GM21723 (cell line): ENCODE data around the gene NFE2L3.
"Not testable (repeated sequence)": the region's sequence is repeated elsewhere in the genome, so short reads cannot be mapped to it uniquely, and the experiment has no call there.

ENCODE experiments used
- ATAC-seq: cut with Tn5 transposase; IDR thresholded peaks from one replicate; pipeline ENCODE4 v1.9.1; 2021; ENCODE audit warnings: mild to moderate bottlenecking, moderate library complexity; ENCODE audit not compliant: unreplicated experiment

NFE2L3 gene

DNA sequence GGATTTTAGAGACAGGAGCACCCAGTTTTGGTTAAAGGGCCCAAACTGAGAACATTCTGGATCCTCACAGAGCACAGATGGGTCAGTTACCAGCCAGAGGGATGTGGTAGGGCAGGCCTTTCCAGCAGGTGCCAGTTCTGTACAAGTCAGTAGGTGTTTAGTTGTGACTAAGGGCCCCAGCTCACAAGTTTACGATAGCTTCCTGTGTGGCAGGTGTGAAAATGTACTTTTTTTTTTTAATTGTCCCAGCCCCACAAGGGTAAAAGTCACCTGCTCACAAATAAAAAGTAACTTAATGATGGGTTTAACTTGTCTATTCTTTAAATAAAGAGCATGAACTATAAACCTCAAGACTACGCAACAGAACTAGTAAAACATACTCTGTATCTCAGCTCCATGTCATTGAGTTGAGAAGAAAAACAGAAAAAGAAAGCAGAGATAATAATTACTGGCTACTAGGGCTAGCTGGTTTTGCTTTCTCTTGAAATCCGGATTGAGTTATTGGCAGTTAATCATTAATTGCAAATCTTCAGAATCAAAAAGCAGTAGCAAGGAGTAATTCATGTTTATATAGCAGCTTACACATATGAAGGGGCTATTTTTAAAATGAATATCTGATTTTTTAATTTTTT lies 15.4 kb downstream of the NFE2L3 start:
- ATAC-seq, result peak; percentile 71

GRCh38 chr7:26168458-26169023 lies 16.5 kb downstream of the NFE2L3 start:
- ATAC-seq, result no peak

DNA sequence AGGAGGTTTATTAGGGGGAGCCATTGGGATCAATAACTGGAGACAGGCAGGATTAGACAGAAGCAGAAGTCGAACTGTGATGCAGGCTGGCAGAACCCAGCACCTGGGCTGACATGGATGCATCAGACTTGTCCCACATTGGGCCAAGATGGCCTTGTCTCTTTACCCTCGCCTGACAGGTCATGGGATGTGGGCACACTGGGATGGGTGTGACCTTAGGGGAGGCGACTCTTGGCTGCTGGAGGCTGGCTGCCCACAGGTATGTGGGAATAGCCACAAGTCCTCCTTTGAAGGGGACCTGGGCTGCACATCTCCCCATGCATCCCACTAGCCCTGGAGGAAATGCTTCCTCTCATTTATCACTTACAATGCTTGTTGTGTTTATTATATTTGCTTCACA lies 17.3 kb downstream of the NFE2L3 start:
- ATAC-seq, result no peak

DNA sequence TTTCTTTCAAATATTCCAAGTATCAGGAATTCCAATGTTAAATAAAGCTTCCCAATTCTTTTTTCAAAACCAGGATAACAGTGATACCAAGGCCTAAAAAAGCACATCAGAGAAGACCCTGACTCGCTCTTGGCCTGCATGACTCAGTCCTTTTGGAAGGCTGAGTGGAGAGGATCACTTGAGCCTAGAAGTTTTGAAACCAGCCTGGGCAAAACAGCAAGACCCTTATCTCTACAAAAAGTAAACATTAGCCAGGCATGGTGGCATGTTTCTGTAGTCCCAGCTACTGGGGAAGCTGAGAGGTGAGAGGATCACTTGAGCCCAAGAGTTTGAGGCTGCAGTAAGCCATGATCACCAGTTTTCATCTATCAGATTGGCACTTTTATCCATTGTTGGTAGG lies 18.7 kb downstream of the NFE2L3 start:
- no peak for ATAC-seq

DNA sequence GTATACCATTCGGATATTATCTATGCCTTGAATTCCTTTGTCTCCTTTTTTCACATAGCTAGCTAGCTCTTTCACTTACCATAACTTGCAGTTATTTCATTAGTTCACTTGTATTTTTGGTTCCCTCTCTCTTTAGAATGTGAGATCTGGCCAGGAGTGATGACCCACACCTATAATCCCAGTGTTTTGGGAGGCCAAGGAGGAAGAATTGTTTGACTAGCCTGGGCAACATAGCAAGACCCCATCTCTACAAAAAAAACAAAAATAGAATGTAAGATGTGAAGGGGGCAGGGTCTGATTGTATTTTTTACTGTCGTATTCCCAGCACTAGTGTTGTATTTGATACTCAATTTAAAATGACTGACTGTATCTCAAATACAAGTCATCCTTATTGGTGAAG lies 19.6 kb downstream of the NFE2L3 start:
- ATAC-seq, result no peak

DNA sequence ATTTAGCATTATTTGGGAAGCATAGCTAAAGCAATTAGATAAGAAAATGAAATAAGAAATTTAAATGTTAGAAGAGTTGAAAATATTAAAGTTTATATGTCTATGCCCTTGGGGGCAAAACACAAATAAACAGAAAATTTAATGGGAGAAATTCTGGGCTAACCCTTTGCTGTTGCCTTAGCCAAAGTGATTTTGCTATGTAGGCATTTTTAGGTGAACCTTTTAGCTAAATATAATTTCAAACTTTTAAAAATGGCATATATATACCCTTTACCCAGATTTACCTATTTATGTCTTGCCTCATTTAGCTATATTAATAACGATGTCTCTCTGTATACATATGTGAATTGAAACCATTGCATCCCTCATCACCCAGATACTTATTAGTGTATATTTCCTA lies 20.1 kb downstream of the NFE2L3 start:
- ATAC-seq, result no peak

GRCh38 chr7:26175903-26176302 lies 23.9 kb downstream of the NFE2L3 start:
- ATAC-seq, result not testable (repeated sequence)

GRCh38 chr7:26176696-26177095 lies 24.7 kb downstream of the NFE2L3 start:
- ATAC-seq, result not testable (repeated sequence)

GRCh38 chr7:26177269-26177668 lies 25.3 kb downstream of the NFE2L3 start:
- ATAC-seq, result not testable (repeated sequence)

DNA sequence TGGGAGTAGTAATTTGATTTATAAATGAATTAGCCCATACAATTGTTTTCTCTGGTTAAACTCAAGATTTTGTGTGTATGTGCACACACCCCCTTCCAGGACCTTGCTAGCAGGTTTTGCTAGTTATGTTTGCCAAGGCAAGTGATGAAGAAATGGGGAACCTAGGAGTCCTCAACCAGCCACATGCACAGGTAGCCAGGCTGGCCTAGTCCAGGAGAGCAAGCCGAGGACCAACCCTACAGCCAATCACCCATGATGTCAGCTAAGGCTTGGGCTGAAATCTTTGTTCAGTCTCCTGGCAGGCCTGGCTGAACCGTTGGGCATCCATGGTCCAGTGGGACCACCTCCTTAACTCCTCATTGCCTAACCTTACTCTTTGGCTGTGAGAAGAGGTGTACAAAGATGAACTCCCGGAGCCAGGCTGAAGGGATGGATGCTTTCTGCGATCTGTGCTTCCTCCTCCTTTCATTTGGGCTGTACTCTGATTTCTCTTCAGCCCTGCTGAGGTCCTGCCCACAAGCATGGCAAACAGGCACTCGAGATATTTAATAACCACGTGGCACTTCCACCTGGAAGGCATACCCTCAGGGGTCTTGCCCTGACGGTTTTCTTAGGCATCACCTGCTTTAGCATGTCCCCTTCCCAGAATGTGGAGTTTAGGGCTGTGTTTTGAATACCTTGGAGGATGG lies 26.4 kb downstream of the NFE2L3 start:
- no peak for ATAC-seq

- ATAC-seq, result no peak
These were observed 27.4 kb downstream of the NFE2L3 start for GRCh38 chr7:26179422-26179821.

- ATAC-seq, result no peak
These were observed 28.0 kb downstream of the NFE2L3 start for GRCh38 chr7:26179826-26180497.

DNA sequence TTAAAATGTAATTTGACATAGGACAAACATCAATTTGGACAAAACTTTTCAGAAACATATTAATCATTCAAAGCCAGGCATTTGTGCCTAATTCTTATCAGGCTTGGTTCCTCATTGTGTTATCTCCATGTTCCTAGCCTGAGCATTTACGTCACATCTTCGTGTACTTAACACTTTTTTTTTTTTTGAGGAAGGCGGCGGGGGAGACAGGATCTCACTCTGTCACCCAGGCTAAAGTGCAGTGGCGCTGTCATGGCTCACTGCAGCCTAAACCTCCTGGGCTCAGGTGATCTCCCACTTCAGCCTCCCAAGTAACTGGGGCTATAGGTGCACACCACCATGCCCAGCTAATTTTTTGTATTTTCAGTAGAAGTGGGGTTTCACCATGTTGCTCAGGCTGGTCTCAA lies 28.8 kb downstream of the NFE2L3 start:
- no peak for ATAC-seq

DNA sequence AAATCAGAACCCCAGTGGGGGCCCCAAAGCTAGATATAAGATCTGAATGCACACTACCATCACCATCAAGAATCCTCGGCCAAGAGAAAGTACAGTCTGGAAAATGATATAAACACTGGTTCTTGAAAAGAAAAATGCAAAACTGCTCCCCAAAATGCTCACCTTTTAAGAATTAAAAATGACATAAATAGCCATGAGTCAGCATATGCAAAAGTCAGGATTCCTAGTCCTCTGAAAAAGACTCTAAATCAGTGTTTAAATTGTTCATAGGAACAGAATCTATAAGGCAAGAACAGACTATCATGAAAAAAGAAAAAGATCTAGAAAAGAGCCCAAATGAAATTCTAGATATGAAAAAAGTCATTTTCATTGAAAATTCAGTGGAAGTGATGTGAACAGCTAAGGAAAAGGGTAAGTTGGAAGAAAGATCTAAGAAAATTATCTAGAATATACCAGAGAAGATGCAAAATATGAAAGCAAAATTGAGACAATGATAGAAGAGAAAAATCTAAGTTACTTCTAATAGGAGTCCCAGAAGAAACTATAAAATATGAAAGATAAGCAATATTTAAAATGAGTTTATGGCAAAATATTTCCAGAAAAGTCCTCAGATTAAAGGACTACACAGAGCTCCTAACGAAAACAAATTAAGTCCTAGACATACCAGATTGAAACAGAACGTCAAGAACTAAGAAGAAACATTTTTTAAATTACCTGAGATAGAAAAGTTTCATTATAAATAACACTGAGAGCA lies 29.7 kb downstream of the NFE2L3 start:
- no peak for ATAC-seq

DNA sequence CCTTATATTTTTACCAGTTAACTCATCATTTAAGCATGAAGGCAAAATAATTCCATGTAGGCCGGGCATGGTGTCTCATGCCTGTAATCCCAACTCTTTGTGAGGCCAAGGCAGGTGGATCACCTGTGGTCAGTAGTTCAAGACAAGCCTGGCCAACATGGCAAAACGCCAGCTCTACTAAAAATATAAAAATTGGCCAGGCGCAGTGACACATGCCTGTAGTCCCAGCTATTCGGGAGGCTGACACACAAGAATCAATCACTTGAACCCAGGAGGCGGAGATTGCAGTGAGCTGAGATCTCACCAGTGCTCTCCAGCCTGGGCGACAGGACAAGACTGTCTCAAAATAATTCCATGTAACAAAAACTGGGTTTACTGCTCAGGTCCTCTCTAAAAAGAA lies 30.3 kb downstream of the NFE2L3 start:
- no peak for ATAC-seq

DNA sequence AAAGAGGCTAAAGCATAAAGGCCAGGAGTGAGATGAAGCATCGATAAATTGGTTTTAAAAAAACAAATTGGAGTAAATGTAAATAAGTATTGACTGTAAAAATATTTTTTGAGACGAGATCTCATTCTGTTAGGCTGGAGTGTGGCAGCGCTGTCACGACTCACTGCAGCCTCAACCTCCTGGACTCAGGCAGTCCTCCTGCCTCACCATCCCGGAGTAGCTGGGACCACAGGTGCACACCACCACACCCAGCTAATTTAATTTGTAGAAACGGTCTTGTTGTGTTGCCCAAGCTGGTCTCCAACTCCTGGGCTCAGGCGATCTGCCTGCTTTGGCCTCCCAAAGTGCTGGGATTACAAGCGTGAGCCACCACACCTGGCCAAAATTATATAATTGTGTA lies 30.7 kb downstream of the NFE2L3 start:
- ATAC-seq, result no peak

DNA sequence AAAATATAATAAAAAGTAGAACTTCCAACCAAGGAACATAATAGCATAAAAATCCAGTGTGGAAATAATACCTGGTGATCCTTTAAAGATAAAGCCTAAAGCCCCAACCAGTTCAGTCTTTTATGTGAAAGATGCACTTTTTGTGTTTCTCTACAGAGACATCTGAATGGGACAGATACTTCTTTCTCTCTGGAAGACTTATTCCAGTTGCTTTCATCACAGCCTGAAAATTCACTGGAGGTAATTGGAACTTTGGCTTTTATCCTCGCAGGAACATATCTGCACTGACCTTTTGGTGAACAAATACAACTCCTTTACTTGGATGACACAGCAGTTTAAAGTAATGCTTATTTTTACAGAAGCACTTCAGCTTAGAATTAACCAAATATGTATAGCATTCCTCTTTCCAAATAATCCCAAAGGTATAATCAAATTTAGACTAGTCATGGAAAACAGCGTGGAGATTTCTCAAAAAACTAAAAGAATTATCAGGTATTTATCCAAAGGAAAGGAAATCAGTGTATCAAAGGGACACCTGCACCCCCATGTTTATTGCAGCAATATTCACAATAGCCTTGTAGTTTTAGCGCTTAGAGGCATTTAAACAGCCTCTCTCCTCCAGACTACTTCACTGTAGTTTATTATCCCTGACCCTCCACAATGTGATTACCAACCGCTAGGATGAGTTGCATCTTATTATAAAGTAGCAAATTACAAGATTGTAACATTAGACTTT lies 31.7 kb downstream of the NFE2L3 start:
- no peak for ATAC-seq

DNA sequence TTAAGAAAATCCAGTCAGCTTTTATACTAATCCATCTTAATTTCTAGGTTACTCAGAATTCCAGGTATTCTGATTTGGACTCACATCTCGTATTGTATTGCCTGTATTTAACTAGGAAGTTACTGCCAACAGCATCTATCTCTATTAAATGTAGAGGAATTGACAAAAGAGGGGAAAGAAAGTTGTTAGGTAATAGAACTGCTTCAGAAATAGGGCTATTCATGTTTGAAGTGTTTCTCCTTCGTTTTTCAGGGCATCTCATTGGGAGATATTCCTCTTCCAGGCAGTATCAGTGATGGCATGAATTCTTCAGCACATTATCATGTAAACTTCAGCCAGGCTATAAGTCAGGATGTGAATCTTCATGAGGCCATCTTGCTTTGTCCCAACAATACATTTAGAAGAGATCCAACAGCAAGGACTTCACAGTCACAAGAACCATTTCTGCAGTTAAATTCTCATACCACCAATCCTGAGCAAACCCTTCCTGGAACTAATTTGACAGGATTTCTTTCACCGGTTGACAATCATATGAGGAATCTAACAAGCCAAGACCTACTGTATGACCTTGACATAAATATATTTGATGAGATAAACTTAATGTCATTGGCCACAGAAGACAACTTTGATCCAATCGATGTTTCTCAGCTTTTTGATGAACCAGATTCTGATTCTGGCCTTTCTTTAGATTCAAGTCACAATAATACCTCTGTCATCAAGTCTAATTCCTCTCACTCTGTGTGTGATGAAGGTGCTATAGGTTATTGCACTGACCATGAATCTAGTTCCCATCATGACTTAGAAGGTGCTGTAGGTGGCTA lies 32.5 kb downstream of the NFE2L3 start:
- not testable (repeated sequence) for ATAC-seq

DNA sequence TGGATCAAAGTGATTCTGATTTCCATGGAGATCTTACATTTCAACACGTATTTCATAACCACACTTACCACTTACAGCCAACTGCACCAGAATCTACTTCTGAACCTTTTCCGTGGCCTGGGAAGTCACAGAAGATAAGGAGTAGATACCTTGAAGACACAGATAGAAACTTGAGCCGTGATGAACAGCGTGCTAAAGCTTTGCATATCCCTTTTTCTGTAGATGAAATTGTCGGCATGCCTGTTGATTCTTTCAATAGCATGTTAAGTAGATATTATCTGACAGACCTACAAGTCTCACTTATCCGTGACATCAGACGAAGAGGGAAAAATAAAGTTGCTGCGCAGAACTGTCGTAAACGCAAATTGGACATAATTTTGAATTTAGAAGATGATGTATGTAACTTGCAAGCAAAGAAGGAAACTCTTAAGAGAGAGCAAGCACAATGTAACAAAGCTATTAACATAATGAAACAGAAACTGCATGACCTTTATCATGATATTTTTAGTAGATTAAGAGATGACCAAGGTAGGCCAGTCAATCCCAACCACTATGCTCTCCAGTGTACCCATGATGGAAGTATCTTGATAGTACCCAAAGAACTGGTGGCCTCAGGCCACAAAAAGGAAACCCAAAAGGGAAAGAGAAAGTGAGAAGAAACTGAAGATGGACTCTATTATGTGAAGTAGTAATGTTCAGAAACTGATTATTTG lies 33.3 kb downstream of the NFE2L3 start:
- ATAC-seq, result peak; percentile 37
